ENCODE data around the gene SLC39A5. TPM values are rescaled to one million over a fixed set of nuclear protein-coding genes. Genes with fewer than 3 reads are reported as not detected.
A peak's percentile ranks its signal among the peaks of the same experiment; 100 is the strongest.

The SLC39A5 gene
- total and polyA plus RNA-seq, 2 of the 13 experiments (the other 11 are each of a cell fraction or from before 2014, with no cell fraction given) = 59.7 to 101 TPM

DNA sequence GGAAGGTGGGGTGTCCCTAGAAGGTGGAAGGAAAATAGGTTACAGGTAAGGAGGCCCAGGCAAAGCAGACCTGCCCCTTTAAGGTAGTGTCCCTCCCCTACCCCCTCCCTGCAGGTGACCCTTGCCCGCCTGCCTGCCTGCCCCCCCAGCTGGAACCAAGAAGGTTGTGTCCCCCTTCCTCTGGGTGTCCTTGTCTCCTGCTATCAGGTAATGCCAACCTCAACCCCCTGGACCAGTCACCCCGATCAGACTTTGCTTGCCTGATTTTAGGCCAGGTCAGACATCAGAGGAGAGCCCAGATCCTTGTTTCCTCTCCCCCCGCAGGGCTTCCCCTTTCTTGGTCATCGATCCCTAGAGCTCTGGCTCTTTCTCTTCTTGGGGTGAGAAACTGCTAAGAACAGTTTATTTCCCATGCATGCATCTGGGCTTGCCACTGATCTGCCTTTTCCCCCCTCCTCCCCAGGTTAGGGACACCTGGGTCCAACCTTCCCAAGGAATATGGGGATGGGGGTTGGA is at the start of gene SLC39A5 (continued):
- TF ChIP-seq CEBPB (IDR thresholded peaks at IDR 0.05; ENCODE audit: borderline replicate concordance, low read depth, low read length) = no peak
- TF ChIP-seq ZNF430 (CRISPR knock-in tag; IDR thresholded peaks at IDR 0.05) = 0 out of 2 replicates have a peak, but pooled peaks have one; percentile 20
- peak; percentile 47; the same call in 1 of the 2 replicates for TF ChIP-seq GLI4 (CRISPR knock-in tag; IDR thresholded peaks at IDR 0.05; ENCODE audit: borderline replicate concordance)
- TF ChIP-seq ZNF572 (CRISPR knock-in tag; IDR thresholded peaks at IDR 0.05) = 0 out of 2 replicates have a peak, but pooled peaks have one; percentile 37
- TF ChIP-seq GATA4 (IDR thresholded peaks at IDR 0.05; ENCODE audit: borderline replicate concordance, low read depth) = no peak
- peak; percentile 20 for TF ChIP-seq PCBP2 (optimal IDR thresholded peaks at IDR 0.05; ENCODE audit: low read depth, low read length, poor library complexity, severe bottlenecking)
- 0 out of 2 replicates have a peak, but pooled peaks have one; percentile 13 for TF ChIP-seq KAT7 (CRISPR knock-in tag; IDR thresholded peaks at IDR 0.05; ENCODE audit: borderline replicate concordance)
- TF ChIP-seq, protein P1, sequence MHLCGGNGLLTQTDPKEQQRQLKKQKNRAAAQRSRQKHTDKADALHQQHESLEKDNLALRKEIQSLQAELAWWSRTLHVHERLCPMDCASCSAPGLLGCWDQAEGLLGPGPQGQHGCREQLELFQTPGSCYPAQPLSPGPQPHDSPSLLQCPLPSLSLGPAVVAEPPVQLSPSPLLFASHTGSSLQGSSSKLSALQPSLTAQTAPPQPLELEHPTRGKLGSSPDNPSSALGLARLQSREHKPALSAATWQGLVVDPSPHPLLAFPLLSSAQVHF (CRISPR knock-in tag; IDR thresholded peaks at IDR 0.05) = peak; percentile 21; the same call in 1 of the 2 replicates
- 0 out of 2 replicates have a peak, but pooled peaks have one; percentile 41 for TF ChIP-seq ZNF547 (CRISPR knock-in tag; IDR thresholded peaks at IDR 0.05)
- TF ChIP-seq ZNF12 (CRISPR knock-in tag; IDR thresholded peaks at IDR 0.05) = no peak
- TF ChIP-seq, protein P2, sequence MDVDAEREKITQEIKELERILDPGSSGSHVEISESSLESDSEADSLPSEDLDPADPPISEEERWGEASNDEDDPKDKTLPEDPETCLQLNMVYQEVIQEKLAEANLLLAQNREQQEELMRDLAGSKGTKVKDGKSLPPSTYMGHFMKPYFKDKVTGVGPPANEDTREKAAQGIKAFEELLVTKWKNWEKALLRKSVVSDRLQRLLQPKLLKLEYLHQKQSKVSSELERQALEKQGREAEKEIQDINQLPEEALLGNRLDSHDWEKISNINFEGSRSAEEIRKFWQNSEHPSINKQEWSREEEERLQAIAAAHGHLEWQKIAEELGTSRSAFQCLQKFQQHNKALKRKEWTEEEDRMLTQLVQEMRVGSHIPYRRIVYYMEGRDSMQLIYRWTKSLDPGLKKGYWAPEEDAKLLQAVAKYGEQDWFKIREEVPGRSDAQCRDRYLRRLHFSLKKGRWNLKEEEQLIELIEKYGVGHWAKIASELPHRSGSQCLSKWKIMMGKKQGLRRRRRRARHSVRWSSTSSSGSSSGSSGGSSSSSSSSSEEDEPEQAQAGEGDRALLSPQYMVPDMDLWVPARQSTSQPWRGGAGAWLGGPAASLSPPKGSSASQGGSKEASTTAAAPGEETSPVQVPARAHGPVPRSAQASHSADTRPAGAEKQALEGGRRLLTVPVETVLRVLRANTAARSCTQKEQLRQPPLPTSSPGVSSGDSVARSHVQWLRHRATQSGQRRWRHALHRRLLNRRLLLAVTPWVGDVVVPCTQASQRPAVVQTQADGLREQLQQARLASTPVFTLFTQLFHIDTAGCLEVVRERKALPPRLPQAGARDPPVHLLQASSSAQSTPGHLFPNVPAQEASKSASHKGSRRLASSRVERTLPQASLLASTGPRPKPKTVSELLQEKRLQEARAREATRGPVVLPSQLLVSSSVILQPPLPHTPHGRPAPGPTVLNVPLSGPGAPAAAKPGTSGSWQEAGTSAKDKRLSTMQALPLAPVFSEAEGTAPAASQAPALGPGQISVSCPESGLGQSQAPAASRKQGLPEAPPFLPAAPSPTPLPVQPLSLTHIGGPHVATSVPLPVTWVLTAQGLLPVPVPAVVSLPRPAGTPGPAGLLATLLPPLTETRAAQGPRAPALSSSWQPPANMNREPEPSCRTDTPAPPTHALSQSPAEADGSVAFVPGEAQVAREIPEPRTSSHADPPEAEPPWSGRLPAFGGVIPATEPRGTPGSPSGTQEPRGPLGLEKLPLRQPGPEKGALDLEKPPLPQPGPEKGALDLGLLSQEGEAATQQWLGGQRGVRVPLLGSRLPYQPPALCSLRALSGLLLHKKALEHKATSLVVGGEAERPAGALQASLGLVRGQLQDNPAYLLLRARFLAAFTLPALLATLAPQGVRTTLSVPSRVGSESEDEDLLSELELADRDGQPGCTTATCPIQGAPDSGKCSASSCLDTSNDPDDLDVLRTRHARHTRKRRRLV (CRISPR knock-in tag; IDR thresholded peaks at IDR 0.05) = no peak
- no peak for TF ChIP-seq HOXA7 (CRISPR knock-in tag; IDR thresholded peaks at IDR 0.05)
- 0 out of 2 replicates have a peak, but pooled peaks have one; percentile 2 for TF ChIP-seq KDM2A (CRISPR knock-in tag; IDR thresholded peaks at IDR 0.05; ENCODE audit: borderline replicate concordance, low read depth)
- TF ChIP-seq ZKSCAN8 (CRISPR knock-in tag; IDR thresholded peaks at IDR 0.05; ENCODE audit: borderline replicate concordance) = no peak
- TF ChIP-seq HNF4G (IDR thresholded peaks at IDR 0.05; ENCODE audit: borderline replicate concordance, low read depth, low read length) = peak; percentile 48; the same call in 1 of the 2 replicates
- no peak for TF ChIP-seq HNF4G (CRISPR knock-in tag; IDR thresholded peaks at IDR 0.05; ENCODE audit: borderline replicate concordance, low read depth)
- TF ChIP-seq NR2F6 (IDR thresholded peaks at IDR 0.05) = 0 out of 2 replicates have a peak, but pooled peaks have one; percentile 3
- TF ChIP-seq NR2F6 (CRISPR knock-in tag; IDR thresholded peaks at IDR 0.05) = no peak
- TF ChIP-seq, protein P3, sequence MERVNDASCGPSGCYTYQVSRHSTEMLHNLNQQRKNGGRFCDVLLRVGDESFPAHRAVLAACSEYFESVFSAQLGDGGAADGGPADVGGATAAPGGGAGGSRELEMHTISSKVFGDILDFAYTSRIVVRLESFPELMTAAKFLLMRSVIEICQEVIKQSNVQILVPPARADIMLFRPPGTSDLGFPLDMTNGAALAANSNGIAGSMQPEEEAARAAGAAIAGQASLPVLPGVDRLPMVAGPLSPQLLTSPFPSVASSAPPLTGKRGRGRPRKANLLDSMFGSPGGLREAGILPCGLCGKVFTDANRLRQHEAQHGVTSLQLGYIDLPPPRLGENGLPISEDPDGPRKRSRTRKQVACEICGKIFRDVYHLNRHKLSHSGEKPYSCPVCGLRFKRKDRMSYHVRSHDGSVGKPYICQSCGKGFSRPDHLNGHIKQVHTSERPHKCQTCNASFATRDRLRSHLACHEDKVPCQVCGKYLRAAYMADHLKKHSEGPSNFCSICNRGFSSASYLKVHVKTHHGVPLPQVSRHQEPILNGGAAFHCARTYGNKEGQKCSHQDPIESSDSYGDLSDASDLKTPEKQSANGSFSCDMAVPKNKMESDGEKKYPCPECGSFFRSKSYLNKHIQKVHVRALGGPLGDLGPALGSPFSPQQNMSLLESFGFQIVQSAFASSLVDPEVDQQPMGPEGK (CRISPR knock-in tag; IDR thresholded peaks at IDR 0.05) = 0 out of 2 replicates have a peak, but pooled peaks have one; percentile 20
- TF ChIP-seq MEIS1 (CRISPR knock-in tag; IDR thresholded peaks at IDR 0.05; ENCODE audit: borderline replicate concordance) = 0 out of 2 replicates have a peak, but pooled peaks have one; percentile 45
- TF ChIP-seq ESRRA (CRISPR knock-in tag; IDR thresholded peaks at IDR 0.05; ENCODE audit: low read depth) = no peak
- 0 out of 2 replicates have a peak, but pooled peaks have one; percentile 36 for TF ChIP-seq ZNF567 (CRISPR knock-in tag; IDR thresholded peaks at IDR 0.05; ENCODE audit: borderline replicate concordance)
- TF ChIP-seq NR2C2 (CRISPR knock-in tag; IDR thresholded peaks at IDR 0.05; ENCODE audit: borderline replicate concordance) = no peak

Data from HepG2 (cell line).